ENCODE results near the gene COLGALT1. TPM values are rescaled to one million over a fixed set of nuclear protein-coding genes. Genes with fewer than 3 reads are reported as not detected.

The COLGALT1 gene
- total RNA-seq, 1 experiment from 2014 or later: 86.0 TPM

DNA sequence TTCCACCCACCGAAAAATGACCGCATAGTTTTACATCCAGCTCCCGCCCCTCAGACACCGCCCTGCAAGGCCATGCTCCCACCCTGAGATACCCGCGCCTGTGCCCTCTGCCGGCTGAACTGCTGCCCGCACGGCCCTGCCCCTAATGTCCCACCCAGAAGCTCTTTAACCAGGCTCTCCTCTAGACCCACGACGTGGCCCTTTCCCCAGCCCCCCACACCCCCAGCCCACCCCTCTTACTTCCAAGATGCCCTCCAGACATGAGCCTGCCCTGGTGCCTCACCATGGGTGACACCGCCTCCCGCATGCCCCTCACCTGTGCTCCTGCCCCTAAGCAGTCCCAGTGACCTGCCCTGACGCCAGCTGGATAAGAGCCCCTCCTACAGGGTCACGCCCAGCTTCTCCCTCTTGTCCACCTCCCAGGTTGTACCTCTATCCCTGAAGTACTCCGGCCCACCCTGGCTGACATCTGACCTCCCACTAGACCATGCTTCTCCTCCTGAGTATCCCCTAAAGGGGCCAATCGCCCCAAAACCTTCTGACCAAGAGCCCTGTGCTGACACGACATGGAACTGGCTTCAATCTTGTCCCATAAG lies 51.2 kb downstream of the COLGALT1 start:
- Histone ChIP-seq H3K27ac (ENCODE audit: low read depth, low read length) (peak overlapping the region; percentile 87; the same call in 1 of the 2 replicates), H3K4me2 (ENCODE audit: low read length) (peak overlapping the region; percentile 70), H3K79me2 (ENCODE audit: insufficient read depth, low read length) (no peaks in the 10 kb centered on the region), H3K9me3 (ENCODE audit: control insufficient read depth in 1 of 2, insufficient read depth in 1 of 2, low read depth in 1 of 2, low read length in 2 of 2) (no peaks in the 10 kb centered on the region), H4K20me1 (ENCODE audit: insufficient read depth) (no peaks in the 10 kb centered on the region), H3K4me3 (replicated peaks in 1 of 2; ENCODE audit: low read depth in 1 of 2, low read length in 2 of 2) (peak overlapping the region; percentile 7 to 37; a peak in 1 of 4 replicates), H3K4me1 (ENCODE audit: control insufficient read depth in 1 of 2, insufficient read depth in 2 of 2, low read length in 2 of 2) (peaks cover 8 to 19% of the 10 kb centered on the region in 2 experiments), H3K9me2 (ENCODE audit: insufficient read depth) (no peaks in the 10 kb centered on the region), H3K9ac (ENCODE audit: low read length) (peak overlapping the region; percentile 17; the same call in 1 of the 2 replicates), H3K36me3 (ENCODE audit: control insufficient read depth in 1 of 2, insufficient read depth in 2 of 2, low read length in 2 of 2) (0 out of 4 replicates have a peak, but pooled peaks cover 0 to 5% of the 10 kb centered on the region in 2 experiments), H3K27me3 (ENCODE audit: insufficient read depth, low read length) (no peaks in the 10 kb centered on the region), H2AFZ (ENCODE audit: low read depth, low read length, poor library complexity, severe bottlenecking) (no peak overlapping the region)
- ChIA-PET POLR2A (interaction anchor here (0.8 to 2.1 kb wide), 7 partner anchors 9 to 252 kb away, joined by 3 to 10 read pairs (median 3); partner anchors contain the start of genes B3GNT3 and RPL18A), RAD21 (ENCODE audit: low non-redundant PET in 1 of 2, low total read pairs in 2 of 2, uncharacterized antibody in 2 of 2, unreplicated experiment in 2 of 2) (interaction anchor here (0.6 to 1.6 kb wide), 4 partner anchors 15 to 197 kb away, joined by 3 to 6 read pairs (median 3); no protein-coding TSS in a partner anchor), CTCF (interaction anchor here (0.7 to 3.1 kb wide), 22 partner anchors 10 to 249 kb away, joined by 3 to 30 read pairs (median 4); no protein-coding TSS in a partner anchor)
- no TSS peak for BruUV-seq (replicated peaks)
- ATAC-seq (no peak), DNase-seq (ENCODE audit: low read depth, low spot score) (no peak)
- no peak for TF ChIP-seq ELF1 (IDR thresholded peaks at IDR 0.05; ENCODE audit: borderline replicate concordance, low read depth)
- TF ChIP-seq, protein P1, sequence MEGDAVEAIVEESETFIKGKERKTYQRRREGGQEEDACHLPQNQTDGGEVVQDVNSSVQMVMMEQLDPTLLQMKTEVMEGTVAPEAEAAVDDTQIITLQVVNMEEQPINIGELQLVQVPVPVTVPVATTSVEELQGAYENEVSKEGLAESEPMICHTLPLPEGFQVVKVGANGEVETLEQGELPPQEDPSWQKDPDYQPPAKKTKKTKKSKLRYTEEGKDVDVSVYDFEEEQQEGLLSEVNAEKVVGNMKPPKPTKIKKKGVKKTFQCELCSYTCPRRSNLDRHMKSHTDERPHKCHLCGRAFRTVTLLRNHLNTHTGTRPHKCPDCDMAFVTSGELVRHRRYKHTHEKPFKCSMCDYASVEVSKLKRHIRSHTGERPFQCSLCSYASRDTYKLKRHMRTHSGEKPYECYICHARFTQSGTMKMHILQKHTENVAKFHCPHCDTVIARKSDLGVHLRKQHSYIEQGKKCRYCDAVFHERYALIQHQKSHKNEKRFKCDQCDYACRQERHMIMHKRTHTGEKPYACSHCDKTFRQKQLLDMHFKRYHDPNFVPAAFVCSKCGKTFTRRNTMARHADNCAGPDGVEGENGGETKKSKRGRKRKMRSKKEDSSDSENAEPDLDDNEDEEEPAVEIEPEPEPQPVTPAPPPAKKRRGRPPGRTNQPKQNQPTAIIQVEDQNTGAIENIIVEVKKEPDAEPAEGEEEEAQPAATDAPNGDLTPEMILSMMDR (IDR thresholded peaks at IDR 0.05 in 2 of 3, conservative IDR thresholded peaks at IDR 0.05 in 1 of 3; ENCODE audit: borderline replicate concordance in 1 of 3, insufficient read depth in 1 of 3, low read depth in 2 of 3, low read length in 2 of 3): peak in 1 of 3 experiments; percentile 27; a peak in 1 of 6 replicates
- intact Hi-C loops (cut with micrococcal nuclease): loop anchor here (5.0 kb wide), 1 partner anchor 171 kb away; no protein-coding TSS in a partner anchor

GRCh38 chr19:17607936-17608335 lies 52.5 kb downstream of the COLGALT1 start:
- no peak overlapping the region for H3K27ac ChIP-seq (ENCODE audit: low read depth, low read length)
- ChIA-PET CTCF (interaction anchor here (1.2 kb wide), 1 partner anchor 14 kb away, joined by 5 read pairs; no protein-coding TSS in a partner anchor), RAD21 (ENCODE audit: low non-redundant PET in 1 of 2, low total read pairs in 2 of 2, uncharacterized antibody in 2 of 2, unreplicated experiment in 2 of 2) (no interaction called here), POLR2A (interaction anchor here (0.7 kb wide), 1 partner anchor 62 kb away, joined by 4 read pairs; no protein-coding TSS in a partner anchor)
- H3K9me2 ChIP-seq (ENCODE audit: insufficient read depth): no peaks in the 10 kb centered on the region
- no peaks in the 10 kb centered on the region for H3K79me2 ChIP-seq (ENCODE audit: insufficient read depth, low read length)
- peaks cover 8 to 19% of the 10 kb centered on the region in 2 experiments for H3K4me1 ChIP-seq (ENCODE audit: control insufficient read depth in 1 of 2, insufficient read depth in 2 of 2, low read length in 2 of 2)
- H3K4me2 ChIP-seq (ENCODE audit: low read length): no peak overlapping the region
- no peaks in the 10 kb centered on the region for H3K27me3 ChIP-seq (ENCODE audit: insufficient read depth, low read length)
- intact Hi-C loops (cut with micrococcal nuclease): loop anchor here (5.0 kb wide), 1 partner anchor 169 kb away; no protein-coding TSS in a partner anchor
- H2AFZ ChIP-seq (ENCODE audit: low read depth, low read length, poor library complexity, severe bottlenecking): no peak overlapping the region
- no peaks in the 10 kb centered on the region for H3K9me3 ChIP-seq (ENCODE audit: control insufficient read depth in 1 of 2, insufficient read depth in 1 of 2, low read depth in 1 of 2, low read length in 2 of 2)
- H3K9ac ChIP-seq (ENCODE audit: low read length): no peak overlapping the region
- H3K36me3 ChIP-seq (ENCODE audit: control insufficient read depth in 1 of 2, insufficient read depth in 2 of 2, low read length in 2 of 2): 0 out of 4 replicates have a peak, but pooled peaks cover 0 to 5% of the 10 kb centered on the region in 2 experiments
- ATAC-seq (no peak), DNase-seq (ENCODE audit: low read depth, low spot score) (no peak)
- no peak overlapping the region for H3K4me3 ChIP-seq (replicated peaks in 1 of 2; ENCODE audit: low read depth in 1 of 2, low read length in 2 of 2)
- no peaks in the 10 kb centered on the region for H4K20me1 ChIP-seq (ENCODE audit: insufficient read depth)
- no TSS peak for BruUV-seq (replicated peaks)
- no peak for TF ChIP-seq FOSL1 (IDR thresholded peaks at IDR 0.05; ENCODE audit: low read depth)
- TF ChIP-seq JUND (IDR thresholded peaks at IDR 0.05): no peak
- no peak for TF ChIP-seq CBX3 (IDR thresholded peaks at IDR 0.05; ENCODE audit: low read depth)
- TF ChIP-seq, protein P2, sequence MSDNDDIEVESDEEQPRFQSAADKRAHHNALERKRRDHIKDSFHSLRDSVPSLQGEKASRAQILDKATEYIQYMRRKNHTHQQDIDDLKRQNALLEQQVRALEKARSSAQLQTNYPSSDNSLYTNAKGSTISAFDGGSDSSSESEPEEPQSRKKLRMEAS (IDR thresholded peaks at IDR 0.05): no peak
- TF ChIP-seq POLR2AphosphoS5 (IDR thresholded peaks at IDR 0.05; ENCODE audit: low read depth, low read length): no peak
- TF ChIP-seq TCF7L2 (IDR thresholded peaks at IDR 0.05; ENCODE audit: borderline replicate concordance, extremely low read depth, insufficient read depth, insufficient read length): no peak
- no peak for TF ChIP-seq EZH2 (IDR thresholded peaks at IDR 0.05)
- no peak for TF ChIP-seq YY1 (IDR thresholded peaks at IDR 0.05; ENCODE audit: extremely low read depth, insufficient replicate concordance, low read depth, low read length)
- TF ChIP-seq ELF1 (IDR thresholded peaks at IDR 0.05; ENCODE audit: borderline replicate concordance, low read depth): no peak
- TF ChIP-seq EZH2phosphoT487 (IDR thresholded peaks at IDR 0.05; ENCODE audit: borderline replicate concordance): no peak
- TF ChIP-seq EGR1 (IDR thresholded peaks at IDR 0.05; ENCODE audit: low read depth): no peak
- no peak for TF ChIP-seq POLR2A (IDR thresholded peaks at IDR 0.05; ENCODE audit: borderline replicate concordance, extremely low read depth, insufficient read depth, insufficient read length)
- TF ChIP-seq SP1 (IDR thresholded peaks at IDR 0.05; ENCODE audit: low read depth): no peak
- TF ChIP-seq SIN3A (IDR thresholded peaks at IDR 0.05; ENCODE audit: low read depth): no peak

Measured in HCT116 (cell line).